MCF 10A (cell line): Measurements from ENCODE around the gene HDAC3. TPM values are rescaled to one million over a fixed set of nuclear protein-coding genes. Genes with fewer than 3 reads are reported as not detected.

Experiments used
- BruUV-seq: library from RNA; stranded (reverse); fragments of 400-500 nt; replicated peaks from 2 replicates; lab custom pipeline; 2021; lab: Mats Ljungman, UMichigan
- CTCF ChIA-PET: fragments of 300-600 bp; sonication (Branson Sonifier 250); formaldehyde crosslinking; extraction: SDS; loops from one replicate; lab custom pipeline; 2021; ENCODE audit warnings: antibody characterized with exemption, inconsistent platforms; lab: Yijun Ruan, JAX
- POLR2A ChIA-PET: fragments of 300-600, 350-650 bp; sonication (Branson Sonifier 250); formaldehyde crosslinking; extraction: SDS; loops from one replicate; lab custom pipeline; 2020; ENCODE audit warnings: antibody characterized with exemption, inconsistent platforms; lab: Yijun Ruan, JAX
- DNase-seq: peaks from one replicate; pipeline ENCODE4 v3.0.0-alpha.2; 2018; ENCODE audit not compliant: unreplicated experiment
- H3K27ac Mint-ChIP-seq: one replicate; pipeline ENCODE4 v1.8.0; 2022; ENCODE audit warnings: mild to moderate bottlenecking, low read depth, mixed read lengths; ENCODE audit not compliant: unreplicated experiment
- H3K27me3 Mint-ChIP-seq: one replicate; pipeline ENCODE4 v1.8.0; 2022; ENCODE audit warnings: mixed read lengths; ENCODE audit not compliant: insufficient read depth, unreplicated experiment
- H3K36me3 Mint-ChIP-seq: one replicate; pipeline ENCODE4 v1.8.0; 2022; ENCODE audit warnings: mild to moderate bottlenecking, moderate library complexity, mixed read lengths; ENCODE audit not compliant: insufficient read depth, unreplicated experiment
- H3K4me1 Mint-ChIP-seq: one replicate; pipeline ENCODE4 v1.8.0; 2022; ENCODE audit warnings: mixed read lengths; ENCODE audit not compliant: insufficient read depth, unreplicated experiment
- H3K4me3 Mint-ChIP-seq: one replicate; pipeline ENCODE4 v1.8.0; 2022; ENCODE audit warnings: mild to moderate bottlenecking, moderate library complexity, mixed read lengths; ENCODE audit not compliant: unreplicated experiment
- H3K9me3 Mint-ChIP-seq: one replicate; pipeline ENCODE4 v1.8.0; 2022; ENCODE audit warnings: mixed read lengths; ENCODE audit not compliant: unreplicated experiment
- CTCF ChIP-seq: fragments of 200-600 bp; IDR thresholded peaks from one replicate; pipeline ENCODE4 v1.8.0; 2022; ENCODE audit warnings: antibody characterized with exemption, mild to moderate bottlenecking; ENCODE audit not compliant: unreplicated experiment
- intact Hi-C: fragments of 100-400 bp; cut with micrococcal nuclease; formaldehyde crosslinking; loops from 2 replicates; pipeline ENCODE4 v1.14.1; 2022
- total RNA-seq: library from RNA; stranded (reverse); gene quantifications from 2 replicates; pipeline ENCODE4 v1.2.3, GENCODE V29; 2022

Gene HDAC3
- total RNA-seq, 1 experiment from 2014 or later, result 83.5 TPM

DNA sequence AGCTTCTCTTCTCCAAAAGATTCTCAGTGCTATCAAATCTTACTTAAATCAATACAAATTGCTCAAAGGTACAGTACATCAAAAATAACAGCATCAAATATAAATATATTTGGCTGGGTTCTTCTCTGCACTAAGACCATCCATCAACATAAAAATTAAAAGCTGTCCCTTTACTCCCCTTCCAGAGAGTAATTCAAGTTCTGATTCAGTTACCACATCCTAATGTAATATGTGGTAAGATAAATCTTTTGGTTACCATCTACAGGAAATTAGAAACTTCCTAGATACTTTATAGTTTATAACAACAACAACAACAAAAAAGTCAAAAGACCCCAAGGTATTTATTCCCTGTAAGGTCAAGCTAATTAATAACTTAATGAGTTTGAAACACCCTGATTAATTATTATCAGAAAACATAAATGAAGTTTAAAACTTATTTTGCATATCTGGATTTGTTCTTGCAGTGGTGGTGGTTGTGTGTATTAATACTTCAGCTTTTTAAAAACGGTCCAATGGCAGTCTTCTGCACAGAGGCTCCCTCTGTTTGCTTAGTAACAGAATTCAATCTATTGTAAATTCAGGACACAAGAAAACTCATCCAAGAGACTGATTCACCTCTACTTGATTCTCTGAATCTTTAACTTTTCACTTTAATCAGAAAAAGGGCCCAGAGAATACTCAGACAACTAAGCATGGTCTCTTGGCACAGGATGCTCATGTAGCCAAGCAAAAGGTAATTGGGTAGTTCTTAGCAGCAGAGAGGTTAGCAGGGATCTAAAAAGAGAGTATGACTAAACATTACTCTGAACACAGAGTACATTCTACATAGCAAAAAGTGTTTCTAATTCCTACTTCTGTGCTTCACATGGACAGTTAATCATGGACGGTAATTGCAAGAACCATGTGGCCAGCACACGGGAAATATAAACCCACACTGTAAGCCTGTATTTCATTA lies 38.0 kb downstream of the HDAC3 start:
- H3K36me3 Mint-ChIP-seq, result peaks cover 34% of the 10 kb centered on the region
- peak overlapping the region; percentile 6 for H3K27ac Mint-ChIP-seq
- H3K4me3 Mint-ChIP-seq, result no peak overlapping the region
- ChIA-PET POLR2A (interaction anchor here (0.6 to 14.7 kb wide), 7 partner anchors 18 to 52 kb away, joined by 3 to 385 read pairs (median 4); partner anchors contain the start of genes DIAPH1, FCHSD1, HDAC3 and RELL2), CTCF (interaction anchor here (0.6 to 9.1 kb wide), 12 partner anchors 9 to 1253 kb away, joined by 3 to 165 read pairs (median 5); partner anchors contain the start of genes DIAPH1, HDAC3, PCDH1 and RELL2)
- TF ChIP-seq CTCF, result no peak
- no TSS peak for BruUV-seq
- intact Hi-C loops, result no loop called here
- H3K4me1 Mint-ChIP-seq, result peaks cover 20% of the 10 kb centered on the region
- H3K27me3 Mint-ChIP-seq, result no peaks in the 10 kb centered on the region
- DNase-seq, result no peak
- no peaks in the 10 kb centered on the region for H3K9me3 Mint-ChIP-seq

- ChIA-PET POLR2A (interaction anchor here (0.6 to 14.7 kb wide), 8 partner anchors 19 to 85 kb away, joined by 3 to 385 read pairs (median 4); partner anchors contain the start of genes DIAPH1, FCHSD1, HDAC3 and RELL2), CTCF (interaction anchor here (0.6 to 9.1 kb wide), 13 partner anchors 8 to 1252 kb away, joined by 3 to 165 read pairs (median 5); partner anchors contain the start of genes DIAPH1, HDAC3, PCDH1 and RELL2)
- BruUV-seq, result no TSS peak
- Mint-ChIP-seq H3K27ac (peak overlapping the region; percentile 6), H3K27me3 (no peaks in the 10 kb centered on the region), H3K4me3 (no peak overlapping the region), H3K9me3 (no peaks in the 10 kb centered on the region), H3K36me3 (peaks cover 37% of the 10 kb centered on the region), H3K4me1 (peaks cover 18% of the 10 kb centered on the region)
- DNase-seq, result no peak
- intact Hi-C loops, result no loop called here
- TF ChIP-seq CTCF, result no peak
Measured at GRCh38 chr5:141597814-141598213, 38.8 kb downstream of the HDAC3 start.

GRCh38 chr5:141597394-141597793 lies 39.3 kb downstream of the HDAC3 start:
- ChIA-PET POLR2A (interaction anchor here (0.6 to 14.7 kb wide), 7 partner anchors 8 to 86 kb away, joined by 3 to 385 read pairs (median 4); partner anchors contain the start of genes DIAPH1, HDAC3 and RELL2), CTCF (interaction anchor here (0.9 to 9.1 kb wide), 8 partner anchors 11 to 282 kb away, joined by 4 to 165 read pairs (median 6); partner anchors contain the start of genes DIAPH1 and PCDH1)
- Mint-ChIP-seq H3K27me3 (no peaks in the 10 kb centered on the region), H3K4me1 (peaks cover 19% of the 10 kb centered on the region), H3K9me3 (no peaks in the 10 kb centered on the region), H3K36me3 (peaks cover 41% of the 10 kb centered on the region), H3K27ac (peak overlapping the region; percentile 7), H3K4me3 (no peak overlapping the region)
- no peak for TF ChIP-seq CTCF
- DNase-seq, result no peak
- intact Hi-C loops, result no loop called here
- no TSS peak for BruUV-seq
